Gastrocnemius medialis (tissue), 4 donors: ENCODE measurements around the gene CENPO.

Source experiments
- POLR2A ChIP-seq, 2 donors: fragments of 450-650 bp; IDR thresholded peaks; one replicate each; pipeline ENCODE4 v1.6.1; 2017; ENCODE audit warnings: antibody characterized with exemption in 2 of 2, mild to moderate bottlenecking in 2 of 2, moderate library complexity in 2 of 2
- TF ChIP-seq, protein P1 (sequence below), 5 experiments: fragments of 450-650 bp in 3 of 5; fragments of 200-600 bp in 2 of 5; sonication (generic) in 2 of 5; IDR thresholded peaks in 4 of 5; conservative IDR thresholded peaks in 1 of 5; 1 replicate in 4 of 5; 2 replicates in 1 of 5; pipeline ENCODE4 v1.5.1; 2016 to 2019; ENCODE audit warnings: antibody characterized with exemption in 5 of 5, mild to moderate bottlenecking in 3 of 5, moderate library complexity in 3 of 5

DNA sequence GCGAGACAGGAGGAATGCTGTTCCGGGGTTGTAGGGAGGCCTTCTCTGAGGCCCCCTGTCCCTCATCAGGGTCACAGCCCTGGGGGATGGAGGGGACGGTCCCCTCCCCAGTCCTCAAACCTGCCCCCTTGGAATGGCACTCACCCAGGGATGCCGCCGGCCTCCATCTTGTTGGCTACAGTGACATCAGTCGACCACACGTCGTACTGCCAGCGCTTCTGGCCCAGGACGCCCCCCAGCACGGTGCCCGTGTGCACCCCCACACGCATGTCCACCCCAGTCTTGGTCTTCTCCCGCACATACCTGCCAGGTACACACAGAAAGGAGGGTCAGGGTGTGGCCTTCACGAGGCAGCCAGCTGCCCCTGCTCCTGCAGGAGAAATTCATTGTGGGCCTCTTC is 46.5 kb downstream of the CENPO start:
- TF ChIP-seq, protein P1, sequence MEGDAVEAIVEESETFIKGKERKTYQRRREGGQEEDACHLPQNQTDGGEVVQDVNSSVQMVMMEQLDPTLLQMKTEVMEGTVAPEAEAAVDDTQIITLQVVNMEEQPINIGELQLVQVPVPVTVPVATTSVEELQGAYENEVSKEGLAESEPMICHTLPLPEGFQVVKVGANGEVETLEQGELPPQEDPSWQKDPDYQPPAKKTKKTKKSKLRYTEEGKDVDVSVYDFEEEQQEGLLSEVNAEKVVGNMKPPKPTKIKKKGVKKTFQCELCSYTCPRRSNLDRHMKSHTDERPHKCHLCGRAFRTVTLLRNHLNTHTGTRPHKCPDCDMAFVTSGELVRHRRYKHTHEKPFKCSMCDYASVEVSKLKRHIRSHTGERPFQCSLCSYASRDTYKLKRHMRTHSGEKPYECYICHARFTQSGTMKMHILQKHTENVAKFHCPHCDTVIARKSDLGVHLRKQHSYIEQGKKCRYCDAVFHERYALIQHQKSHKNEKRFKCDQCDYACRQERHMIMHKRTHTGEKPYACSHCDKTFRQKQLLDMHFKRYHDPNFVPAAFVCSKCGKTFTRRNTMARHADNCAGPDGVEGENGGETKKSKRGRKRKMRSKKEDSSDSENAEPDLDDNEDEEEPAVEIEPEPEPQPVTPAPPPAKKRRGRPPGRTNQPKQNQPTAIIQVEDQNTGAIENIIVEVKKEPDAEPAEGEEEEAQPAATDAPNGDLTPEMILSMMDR (IDR thresholded peaks at IDR 0.05 in 4 of 5, conservative IDR thresholded peaks at IDR 0.05 in 1 of 5) = no peak
- TF ChIP-seq POLR2A (IDR thresholded peaks at IDR 0.05) = no peak
